H7 (cell line): ENCODE results near the gene WDFY3. TPM values are rescaled to one million over a fixed set of nuclear protein-coding genes. Genes with fewer than 3 reads are reported as not detected.
"Not testable (repeated sequence)": the region's sequence is repeated elsewhere in the genome, so short reads cannot be mapped to it uniquely, and the experiment has no call there.

Experiments
- DNase-seq: peaks from one replicate; pipeline ENCODE4 v3.0.0; 2012
- H3K27me3 ChIP-seq: 2 replicates; pipeline ENCODE4 v1.6.0; 2011; ENCODE audit warnings: mild to moderate bottlenecking, low read length; ENCODE audit not compliant: control insufficient read depth, insufficient read depth
- H3K36me3 ChIP-seq: replicated peaks from 2 replicates; pipeline ENCODE4 v1.5.1; 2011; ENCODE audit warnings: low read length; ENCODE audit not compliant: control insufficient read depth, insufficient read depth
- H3K4me3 ChIP-seq: 2 replicates; pipeline ENCODE4 v1.5.1; 2011; ENCODE audit warnings: low read depth, mild to moderate bottlenecking, control low read depth, low read length, moderate library complexity; ENCODE audit not compliant: insufficient read depth
- total RNA-seq: library from RNA; depleted of rRNA; stranded (reverse); fragments of >200 nt; shearing (Covaris generic); gene quantifications from 2 replicates; pipeline ENCODE4 v1.2.3, GENCODE V29; 2014

WDFY3 gene
- total RNA-seq, 1 experiment from 2014 or later: 19.5 TPM

DNA sequence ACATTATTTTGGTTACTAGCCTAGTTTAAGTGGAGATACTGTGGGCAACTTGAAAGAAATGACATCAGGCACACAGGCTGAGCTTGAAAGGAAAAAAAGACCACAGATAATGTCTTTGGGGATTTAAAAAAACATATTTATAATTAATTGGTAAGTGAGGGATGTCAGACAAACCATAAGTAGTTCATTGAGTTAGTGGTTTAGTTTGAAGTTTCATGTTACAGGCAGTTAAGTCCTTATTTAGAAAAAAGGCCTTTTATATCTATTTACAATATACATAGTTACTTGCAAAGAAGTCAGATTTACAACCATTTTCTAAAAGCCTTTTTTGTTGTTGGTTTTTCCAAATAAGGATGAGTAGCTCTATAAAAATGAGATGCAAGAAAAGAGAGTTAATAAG lies 294.3 kb downstream of the WDFY3 start:
- no peak for DNase-seq
- Histone ChIP-seq H3K27me3 (no peaks in the 10 kb centered on the region), H3K4me3 (no peak overlapping the region), H3K36me3 (peaks cover 10% of the 10 kb centered on the region)

- no peaks in the 10 kb centered on the region for H3K27me3 ChIP-seq
- peaks cover 4% of the 10 kb centered on the region for H3K36me3 ChIP-seq
- H3K4me3 ChIP-seq: no peak overlapping the region
- no peak for DNase-seq
These were observed 297.3 kb downstream of the WDFY3 start for GRCh38 chr4:84669201-84669600.

- H3K4me3 ChIP-seq: no peak overlapping the region
- DNase-seq: no peak
- H3K36me3 ChIP-seq: peaks cover 2% of the 10 kb centered on the region; the same call in 1 of the 2 replicates
- no peaks in the 10 kb centered on the region for H3K27me3 ChIP-seq
These were observed 300.1 kb downstream of the WDFY3 start for GRCh38 chr4:84666439-84666838.

DNA sequence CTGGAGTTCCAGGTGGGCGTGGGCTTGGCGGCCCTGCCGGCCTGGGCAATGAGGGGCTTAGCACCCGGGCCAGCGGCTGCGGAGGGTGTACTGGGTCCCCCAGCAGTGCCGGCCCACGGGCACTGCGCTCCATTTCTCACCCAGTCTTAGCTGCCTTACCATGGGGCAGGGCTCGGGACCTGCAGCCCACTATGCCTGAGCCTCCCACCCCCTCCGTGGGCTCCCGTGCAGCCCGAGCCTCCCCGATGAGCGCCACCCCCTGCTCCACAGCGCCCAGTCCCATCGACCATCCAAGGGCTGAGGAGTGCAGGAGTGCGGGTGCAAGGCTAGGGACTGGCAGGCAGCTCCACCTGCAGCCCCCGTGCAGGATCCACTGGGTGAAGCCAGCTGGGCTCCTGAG lies 301.7 kb downstream of the WDFY3 start:
- H3K27me3 ChIP-seq: not testable (repeated sequence)

GRCh38 chr4:84661191-84661939 lies 305.1 kb downstream of the WDFY3 start:
- Histone ChIP-seq H3K27me3 (no peaks in the 10 kb centered on the region), H3K36me3 (no peaks in the 10 kb centered on the region; the same call in none of the 2 replicates), H3K4me3 (no peak overlapping the region)
- DNase-seq: no peak

More for the DNA sequence above, 301.7 kb downstream of the WDFY3 start:
- DNase-seq, H3K4me3 ChIP-seq, H3K36me3 ChIP-seq: not testable (repeated sequence)

DNA sequence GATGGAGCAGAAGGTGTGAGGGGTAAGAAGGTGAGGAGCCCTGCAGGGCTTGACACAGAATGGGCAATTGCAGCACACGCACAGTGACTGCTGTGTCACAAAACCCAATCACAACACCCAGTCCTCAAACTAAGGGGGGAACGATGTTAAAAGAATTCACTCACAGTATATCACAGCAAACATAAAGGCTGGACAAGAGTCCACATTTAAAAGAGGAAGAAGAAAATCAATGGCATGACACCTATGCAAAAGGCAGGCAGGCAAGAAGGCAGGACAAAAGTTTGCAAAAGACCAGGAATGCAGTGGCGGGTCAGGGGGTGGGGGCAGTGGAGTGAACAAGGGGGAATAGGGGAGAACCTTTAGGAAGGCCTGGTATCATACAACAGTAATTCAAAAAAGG lies 305.9 kb downstream of the WDFY3 start:
- H3K27me3 ChIP-seq: no peaks in the 10 kb centered on the region
- no peak overlapping the region for H3K4me3 ChIP-seq
- no peaks in the 10 kb centered on the region; the same call in none of the 2 replicates for H3K36me3 ChIP-seq
- no peak for DNase-seq

DNA sequence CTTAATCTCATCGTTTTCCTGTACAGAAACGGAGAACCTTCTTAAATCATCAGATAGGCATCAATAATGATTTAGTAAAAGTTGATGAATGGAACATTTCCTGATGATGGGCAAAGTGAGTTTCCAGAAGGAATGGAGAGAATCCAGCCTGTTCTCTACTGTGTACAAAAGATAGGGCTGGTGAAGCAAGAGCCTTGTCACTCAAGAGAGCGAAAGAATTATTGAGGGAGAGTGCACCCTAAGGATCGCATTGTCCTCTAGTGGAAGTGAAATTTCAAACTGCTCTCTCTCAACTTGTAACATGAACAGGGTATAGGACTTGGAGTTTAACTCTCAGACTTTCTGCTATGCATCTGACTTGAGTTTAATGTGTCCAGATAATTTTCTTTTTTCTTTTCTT lies 314.0 kb downstream of the WDFY3 start:
- Histone ChIP-seq H3K27me3 (no peaks in the 10 kb centered on the region), H3K4me3 (no peak overlapping the region), H3K36me3 (peaks cover 4% of the 10 kb centered on the region)
- DNase-seq: no peak

- Histone ChIP-seq H3K36me3 (peaks cover 4% of the 10 kb centered on the region; the same call in 1 of the 2 replicates), H3K27me3 (no peaks in the 10 kb centered on the region), H3K4me3 (no peak overlapping the region)
- DNase-seq: no peak
These were observed 315.0 kb downstream of the WDFY3 start for GRCh38 chr4:84651499-84651898.

DNA sequence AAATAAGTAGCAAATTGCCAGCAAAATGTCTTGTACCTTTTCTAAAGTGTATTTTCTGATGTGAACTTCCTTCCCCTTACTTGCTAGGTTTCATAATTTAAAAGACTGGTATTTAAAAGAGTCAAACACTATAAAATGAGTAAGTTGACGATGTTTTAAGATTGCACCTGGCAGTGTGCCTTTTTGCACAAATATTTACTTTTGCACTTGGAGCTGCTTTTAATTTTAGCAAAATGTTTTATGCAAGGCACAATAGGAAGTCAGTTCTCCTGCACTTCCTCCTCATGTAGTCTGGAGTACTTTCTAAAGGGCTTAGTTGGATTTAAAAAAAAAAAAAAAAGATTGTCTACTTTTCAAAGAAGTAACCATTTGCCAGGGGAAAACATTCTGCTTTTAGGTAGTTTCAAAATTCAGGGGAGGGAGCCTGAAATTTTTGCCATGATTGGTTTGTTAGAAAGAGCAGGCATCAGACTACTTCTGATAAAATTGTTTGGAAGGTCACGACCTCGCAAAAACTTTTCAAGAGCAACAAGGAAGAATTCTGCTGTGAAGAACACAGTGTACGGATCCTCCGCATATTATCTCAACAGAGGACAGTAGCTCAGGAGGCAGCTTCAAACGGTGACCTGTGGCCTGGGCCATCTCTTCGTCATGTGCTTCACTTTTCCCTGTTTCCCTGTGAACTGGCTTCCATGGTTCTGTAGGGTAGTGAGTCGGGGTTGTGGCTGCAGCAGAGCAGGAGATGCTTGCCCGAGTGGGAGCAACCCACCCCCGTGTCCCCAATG lies 317.4 kb downstream of the WDFY3 start:
- Histone ChIP-seq H3K27me3 (no peaks in the 10 kb centered on the region), H3K36me3 (peaks cover 4% of the 10 kb centered on the region; the same call in 1 of the 2 replicates), H3K4me3 (no peak overlapping the region)
- no peak for DNase-seq

GRCh38 chr4:84648178-84648577 lies 318.3 kb downstream of the WDFY3 start:
- DNase-seq: no peak
- no peak overlapping the region for H3K4me3 ChIP-seq
- no peaks in the 10 kb centered on the region for H3K27me3 ChIP-seq
- peaks cover 4% of the 10 kb centered on the region; the same call in 1 of the 2 replicates for H3K36me3 ChIP-seq

- H3K4me3 ChIP-seq: no peak overlapping the region
- peaks cover 5% of the 10 kb centered on the region; the same call in 1 of the 2 replicates for H3K36me3 ChIP-seq
- H3K27me3 ChIP-seq: no peaks in the 10 kb centered on the region
- DNase-seq: peak; percentile 41
These were observed 319.1 kb downstream of the WDFY3 start for GRCh38 chr4:84647312-84647884.

DNA sequence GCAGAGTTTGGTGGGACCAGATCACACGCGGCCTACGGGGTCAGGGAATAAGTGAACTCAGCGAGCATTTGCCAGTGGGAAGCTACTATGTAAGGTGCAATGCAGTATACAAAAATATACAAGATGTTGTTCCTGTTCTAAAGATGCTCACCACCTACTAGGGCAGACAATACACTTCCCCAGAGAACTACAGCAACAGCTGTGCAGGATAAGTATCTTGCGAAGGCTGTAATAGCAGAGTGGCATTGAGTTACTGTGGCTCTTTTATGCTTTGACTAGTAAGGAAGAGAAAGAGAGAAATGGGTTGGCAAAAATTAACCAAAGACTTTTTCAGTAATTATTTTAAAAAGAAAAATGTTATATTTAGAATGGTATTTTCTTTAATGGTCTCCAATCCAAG lies 322.4 kb downstream of the WDFY3 start:
- Histone ChIP-seq H3K36me3 (peaks cover 2% of the 10 kb centered on the region; the same call in 1 of the 2 replicates), H3K4me3 (no peak overlapping the region), H3K27me3 (no peaks in the 10 kb centered on the region)
- DNase-seq: no peak

GRCh38 chr4:84639145-84639544 lies 327.3 kb downstream of the WDFY3 start:
- H3K36me3 ChIP-seq: peaks cover 2% of the 10 kb centered on the region
- H3K27me3 ChIP-seq: no peaks in the 10 kb centered on the region
- DNase-seq: peak; percentile 10
- H3K4me3 ChIP-seq: no peak overlapping the region

- Histone ChIP-seq H3K27me3 (no peaks in the 10 kb centered on the region), H3K4me3 (no peak overlapping the region), H3K36me3 (peaks cover 2% of the 10 kb centered on the region)
These were observed 328.4 kb downstream of the WDFY3 start for GRCh38 chr4:84638092-84638491.

DNA sequence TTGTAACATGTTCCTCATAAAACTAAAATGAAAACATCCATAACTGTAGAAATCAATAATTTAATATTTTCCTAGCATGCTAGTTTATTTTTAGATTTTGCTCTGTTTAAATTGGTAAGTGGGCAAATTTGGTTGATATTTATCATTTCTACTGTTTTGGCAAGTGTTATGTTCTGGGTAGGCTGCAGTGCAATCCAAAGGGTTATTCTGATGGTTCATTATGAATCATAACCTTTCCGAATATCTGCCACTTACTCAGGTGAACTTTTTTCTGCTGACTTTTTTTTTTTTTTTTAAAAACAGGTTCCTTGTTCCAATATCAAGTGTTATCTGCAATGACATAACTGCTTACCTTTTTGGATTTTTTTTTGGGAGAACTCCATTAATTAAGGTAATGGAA lies 331.5 kb downstream of the WDFY3 start:
- DNase-seq: no peak
- Histone ChIP-seq H3K4me3 (no peak overlapping the region), H3K27me3 (no peaks in the 10 kb centered on the region), H3K36me3 (no peaks in the 10 kb centered on the region; the same call in 1 of the 2 replicates)

More at GRCh38 chr4:84638092-84638491, 328.4 kb downstream of the WDFY3 start:
- DNase-seq: no peak
